Tibial nerve (tissue), 4 donors: ENCODE data around the gene FCHSD2.

ENCODE experiments used
- CTCF ChIP-seq, 5 experiments: fragments of 200-600 bp in 3 of 5; fragments of 450-650 bp in 2 of 5; sonication (generic) in 3 of 5; IDR thresholded peaks; one replicate each; pipeline ENCODE4 v1.5.1; 2016 to 2019; ENCODE audit warnings: antibody characterized with exemption in 5 of 5, mild to moderate bottlenecking in 3 of 5, moderate library complexity in 2 of 5
- EP300 ChIP-seq, 2 donors: sonication (generic); formaldehyde crosslinking; IDR thresholded peaks; one replicate each; pipeline ENCODE4 v1.6.1; 2017; ENCODE audit warnings: antibody characterized with exemption in 2 of 2, mild to moderate bottlenecking in 1 of 2

GRCh38 chr11:73017024-73017751 is 124.9 kb downstream of the FCHSD2 start:
- TF ChIP-seq CTCF (IDR thresholded peaks at IDR 0.05) (no peak), EP300 (IDR thresholded peaks at IDR 0.05) (no peak)
